NB4 (cell line): Measurements from ENCODE around the gene TFPT.

Experiments used
- MYC ChIP-seq: IDR thresholded peaks from 2 replicates; pipeline ENCODE4 v1.6.1; 2011; ENCODE audit warnings: low read depth, low read length
- TF ChIP-seq, protein P1 (sequence below): IDR thresholded peaks from one replicate; pipeline ENCODE4 v1.5.1; 2012; ENCODE audit warnings: low read depth, low read length

DNA sequence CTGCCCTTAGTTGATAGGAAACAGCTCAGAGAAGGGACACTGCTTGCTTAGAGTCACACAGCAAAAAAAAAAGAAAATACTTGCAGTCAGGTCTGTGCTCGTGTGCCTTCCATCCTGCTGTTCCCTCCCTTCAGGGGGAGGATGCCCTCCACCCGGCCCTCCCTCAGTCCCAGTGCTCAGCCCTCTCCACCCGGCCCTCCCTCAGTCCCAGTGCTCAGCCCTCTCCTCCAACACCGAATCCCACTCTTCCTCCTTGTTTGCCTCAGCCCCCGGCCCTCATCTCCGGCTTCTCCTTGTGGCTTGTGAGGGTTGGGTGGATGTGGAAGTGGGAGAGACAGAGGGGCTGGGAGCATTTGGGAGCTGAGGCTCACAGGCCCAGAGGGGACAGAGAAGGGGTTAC lies 5.8 kb downstream of the TFPT start:
- TF ChIP-seq, protein P1, sequence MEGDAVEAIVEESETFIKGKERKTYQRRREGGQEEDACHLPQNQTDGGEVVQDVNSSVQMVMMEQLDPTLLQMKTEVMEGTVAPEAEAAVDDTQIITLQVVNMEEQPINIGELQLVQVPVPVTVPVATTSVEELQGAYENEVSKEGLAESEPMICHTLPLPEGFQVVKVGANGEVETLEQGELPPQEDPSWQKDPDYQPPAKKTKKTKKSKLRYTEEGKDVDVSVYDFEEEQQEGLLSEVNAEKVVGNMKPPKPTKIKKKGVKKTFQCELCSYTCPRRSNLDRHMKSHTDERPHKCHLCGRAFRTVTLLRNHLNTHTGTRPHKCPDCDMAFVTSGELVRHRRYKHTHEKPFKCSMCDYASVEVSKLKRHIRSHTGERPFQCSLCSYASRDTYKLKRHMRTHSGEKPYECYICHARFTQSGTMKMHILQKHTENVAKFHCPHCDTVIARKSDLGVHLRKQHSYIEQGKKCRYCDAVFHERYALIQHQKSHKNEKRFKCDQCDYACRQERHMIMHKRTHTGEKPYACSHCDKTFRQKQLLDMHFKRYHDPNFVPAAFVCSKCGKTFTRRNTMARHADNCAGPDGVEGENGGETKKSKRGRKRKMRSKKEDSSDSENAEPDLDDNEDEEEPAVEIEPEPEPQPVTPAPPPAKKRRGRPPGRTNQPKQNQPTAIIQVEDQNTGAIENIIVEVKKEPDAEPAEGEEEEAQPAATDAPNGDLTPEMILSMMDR, result no peak
- no peak for TF ChIP-seq MYC
